AG20443 (cell line): Measurements from ENCODE around the gene PIGC.

ENCODE experiments used
- DNase-seq: peaks from one replicate; pipeline ENCODE4 v3.0.0; 2012; ENCODE audit warnings: low spot score, mixed read lengths

Gene PIGC

DNA sequence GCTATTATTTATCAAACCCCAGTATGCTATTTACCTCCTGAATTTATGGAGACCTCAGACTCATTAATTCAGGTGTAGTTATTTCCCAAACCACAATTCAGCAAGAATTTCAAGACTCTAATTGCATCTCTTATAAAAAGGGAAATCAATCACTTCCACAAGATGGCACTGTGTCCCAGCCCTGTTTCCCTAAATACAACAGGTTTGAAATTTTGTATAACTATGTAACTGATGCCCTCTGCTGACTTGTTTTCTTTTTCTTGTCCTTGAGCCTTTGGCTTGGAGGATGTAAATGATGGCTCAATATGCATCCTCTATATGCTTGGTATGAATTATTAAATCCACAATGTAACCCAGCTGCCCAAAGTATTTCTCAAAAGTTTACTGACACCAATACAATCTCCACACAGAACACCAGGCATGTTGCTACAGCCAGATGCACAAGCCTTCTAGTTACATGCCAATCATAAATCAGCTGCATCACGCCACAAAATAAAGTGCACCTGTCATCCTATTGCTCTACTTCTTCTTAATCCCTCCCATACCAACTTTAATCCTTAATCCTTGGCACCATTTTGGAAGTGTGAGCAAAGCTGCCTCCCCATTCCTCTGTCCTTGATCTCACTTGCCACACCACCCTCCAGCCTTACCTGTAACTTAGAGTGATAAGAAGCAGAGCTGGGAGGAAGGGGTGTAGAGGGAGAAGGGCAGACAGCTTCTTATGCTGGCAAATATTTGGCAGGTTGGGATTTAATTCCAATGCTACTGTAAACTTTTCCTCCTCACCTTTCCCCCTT is 14.3 kb downstream of the PIGC start:
- DNase-seq: peak; percentile 69

DNA sequence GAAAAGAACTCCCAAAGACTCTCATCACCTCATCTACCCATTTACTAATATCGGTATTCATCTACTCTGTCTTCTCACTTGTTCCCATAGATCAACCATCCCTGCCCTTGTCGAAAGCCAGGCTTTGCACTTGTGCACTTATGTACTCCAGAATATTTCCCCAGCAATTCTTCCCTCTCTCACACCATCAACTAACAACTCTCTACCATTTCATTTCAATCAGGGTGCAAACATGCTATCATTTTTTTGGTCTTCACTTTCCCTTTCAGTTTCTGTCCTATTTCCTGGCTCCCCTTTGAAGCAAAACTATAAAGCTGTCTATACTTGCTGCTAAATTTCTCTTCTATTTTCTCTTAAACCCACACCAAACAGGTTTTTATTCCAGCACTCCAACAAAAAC is 16.7 kb downstream of the PIGC start:
- DNase-seq: no peak

DNA sequence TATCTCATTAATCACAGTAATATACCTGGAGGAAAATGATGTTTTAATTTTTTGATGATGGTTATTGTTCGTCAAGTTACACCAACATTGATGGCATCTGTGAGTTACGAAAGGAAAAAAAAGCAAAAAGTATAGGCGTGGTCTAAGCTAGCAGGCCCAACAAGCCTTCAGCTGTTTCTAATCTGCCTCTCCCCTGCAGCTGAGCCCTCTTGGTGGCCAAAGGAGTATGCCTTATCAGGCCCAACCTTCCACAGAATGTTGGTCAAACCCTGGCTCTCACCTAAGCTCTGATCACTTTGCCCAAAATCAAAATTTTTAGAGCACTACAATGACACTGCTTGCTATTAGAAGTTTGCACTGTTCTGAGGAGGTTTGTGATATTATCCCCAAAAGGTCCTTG is 18.5 kb downstream of the PIGC start:
- no peak for DNase-seq

DNA sequence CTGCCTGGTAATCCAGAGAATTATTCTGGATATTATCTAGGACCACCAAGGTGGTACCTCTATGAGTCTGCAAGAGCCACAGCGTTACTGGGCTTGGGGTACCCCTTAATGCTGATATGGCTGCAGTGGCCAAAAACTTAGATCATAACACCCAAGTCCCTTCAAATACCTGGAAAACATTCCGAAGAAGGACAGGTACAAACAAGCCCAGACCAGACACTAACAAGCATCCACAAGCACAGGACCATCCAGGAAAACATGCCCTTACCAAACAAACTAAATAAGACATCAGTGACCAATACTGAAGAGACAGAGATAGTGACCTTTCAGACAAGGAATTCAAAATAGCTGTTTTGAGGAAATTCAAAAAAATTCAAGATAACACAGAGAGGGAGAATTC is 20.5 kb downstream of the PIGC start:
- no peak for DNase-seq

DNA sequence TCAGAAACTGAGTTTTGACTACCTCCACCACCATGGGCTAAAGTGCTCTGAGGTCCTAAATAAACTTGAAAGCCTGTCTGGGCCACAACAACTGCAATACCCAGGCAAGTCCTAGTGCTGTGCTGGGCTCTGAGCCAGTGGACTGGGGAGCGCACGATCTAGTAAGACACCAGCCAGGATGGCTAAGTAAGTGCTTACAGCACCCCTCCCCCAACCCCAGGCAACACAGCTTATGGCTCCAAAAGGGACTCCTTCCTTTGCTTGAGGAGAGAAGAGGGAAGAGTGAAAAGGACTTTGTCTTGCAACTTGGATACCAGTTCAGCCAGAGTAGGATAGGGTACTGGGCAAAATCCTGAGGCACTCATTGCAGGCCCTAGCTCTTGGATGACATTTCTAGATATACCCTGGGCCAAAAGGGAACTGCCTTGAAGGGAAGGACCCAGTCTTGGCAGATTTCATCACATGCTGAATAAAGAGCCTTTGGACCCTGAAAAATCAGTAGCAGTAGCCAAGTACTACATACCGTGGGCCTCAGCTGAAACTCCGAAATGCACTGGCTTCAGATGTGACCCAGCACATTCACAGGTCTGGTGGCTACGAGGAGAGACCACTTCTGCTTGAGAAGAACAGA is 21.8 kb downstream of the PIGC start:
- DNase-seq: no peak

DNA sequence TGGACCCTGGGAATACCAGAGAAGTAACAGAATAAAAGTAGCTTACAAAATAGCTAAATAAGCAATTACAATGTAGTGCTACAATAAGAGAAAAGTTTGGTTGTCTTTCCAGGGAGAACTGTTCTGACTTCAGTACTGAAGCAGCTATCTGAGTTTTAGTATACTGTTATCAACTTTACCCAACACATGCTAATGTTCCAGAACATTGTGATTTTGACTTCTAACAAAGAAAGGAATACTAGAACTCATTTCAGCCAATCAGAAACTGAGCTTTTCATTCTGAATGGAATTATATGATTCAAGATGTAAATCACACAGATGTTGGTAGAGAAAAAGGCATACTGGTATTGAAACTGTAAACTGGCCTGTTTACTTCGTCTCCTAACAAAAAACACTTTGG is 23.5 kb downstream of the PIGC start, which contains the start of gene C1orf105:
C1orf105 (plus strand) TSS at position 301 of the 400 bp plus-strand sequence. CDS start 201 bp downstream, outside the sequence.
- no peak for DNase-seq

DNA sequence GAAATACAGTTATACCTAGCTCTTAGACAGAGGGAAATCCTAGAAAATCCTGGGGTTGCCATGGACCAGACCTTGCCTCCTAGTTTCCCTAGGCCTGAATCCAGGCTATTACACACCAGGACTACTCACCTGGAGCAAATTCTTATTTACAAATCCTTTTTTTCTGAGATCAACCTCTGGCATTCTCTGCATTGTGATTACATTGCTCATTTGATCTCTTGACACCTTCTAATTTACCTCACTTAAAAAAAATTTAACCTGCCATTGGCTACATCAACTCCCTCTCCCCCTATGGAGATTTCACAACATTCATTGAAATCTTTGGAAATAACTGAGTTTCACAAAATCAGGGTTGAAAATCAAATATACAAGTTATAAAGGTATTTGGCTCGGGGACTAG is 26.3 kb downstream of the PIGC start:
- DNase-seq: no peak

DNA sequence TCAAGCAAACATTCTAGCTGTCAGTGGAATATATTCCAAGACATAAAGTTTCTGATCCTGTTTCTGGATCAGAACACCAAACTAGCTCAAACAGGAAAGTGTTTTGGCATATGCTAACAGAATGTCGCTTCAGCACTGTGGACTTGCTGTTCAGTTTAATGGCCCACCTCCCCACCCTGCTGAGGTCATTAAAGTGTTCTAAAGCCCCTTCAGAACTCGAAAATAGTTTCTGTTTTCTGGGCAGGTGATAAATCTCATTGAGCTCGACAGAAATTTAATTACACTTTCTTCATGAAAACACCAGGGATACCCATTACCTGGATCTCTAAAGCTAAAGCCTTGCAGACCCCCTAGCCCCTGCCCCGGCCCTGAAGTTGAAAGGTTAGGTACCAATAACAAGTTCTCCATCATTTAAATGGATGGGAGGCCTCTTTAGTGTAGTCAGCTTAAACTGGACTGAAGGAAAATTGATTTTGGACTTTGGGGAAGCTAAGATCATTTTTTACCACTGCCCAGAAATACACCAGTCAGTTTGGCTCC is 27.3 kb downstream of the PIGC start:
- no peak for DNase-seq

DNA sequence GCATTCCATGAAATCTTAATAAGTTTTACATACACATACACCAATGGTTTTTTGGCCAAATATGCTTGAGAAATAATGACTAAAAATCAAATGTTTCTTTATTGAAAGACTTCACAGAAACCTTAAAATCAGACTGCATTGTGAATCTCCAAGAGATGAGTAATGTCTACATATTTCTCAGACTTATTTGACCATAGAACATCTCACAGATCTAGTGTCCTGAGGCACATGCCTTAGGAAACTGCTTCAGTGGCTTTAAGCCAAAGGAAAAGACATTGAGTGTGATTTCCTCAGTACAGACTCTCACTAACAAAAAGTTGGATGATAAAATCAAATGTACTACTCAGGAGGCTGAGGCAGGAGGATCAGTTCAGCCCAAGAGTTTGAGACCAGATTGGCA is 29.5 kb downstream of the PIGC start:
- DNase-seq: peak; percentile 33

DNA sequence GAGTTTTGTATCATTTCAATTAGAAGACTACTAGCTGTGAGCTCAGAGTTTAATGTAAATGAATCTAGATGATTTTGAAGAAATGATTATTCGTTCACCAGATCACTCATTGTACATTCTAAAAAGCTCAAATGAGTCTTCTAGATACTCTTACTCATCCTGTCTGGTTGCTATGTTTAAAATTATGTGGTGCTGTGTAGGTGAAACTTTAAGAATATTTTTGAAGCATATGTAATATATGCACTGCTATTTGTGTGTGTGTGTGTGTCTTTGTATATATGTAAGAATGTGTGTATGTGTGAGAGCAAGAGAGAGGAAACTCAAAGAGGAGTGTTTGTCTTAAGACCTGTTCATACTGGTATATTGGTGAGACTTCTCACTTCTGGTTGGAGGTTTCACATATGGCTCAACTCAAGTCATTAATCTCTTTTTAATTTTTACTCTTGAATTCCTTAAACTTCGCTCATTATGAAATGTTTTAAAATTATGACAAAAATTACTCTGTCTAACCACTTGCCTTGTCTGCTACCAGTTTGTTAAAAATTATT is 32.0 kb downstream of the PIGC start:
- no peak for DNase-seq

DNA sequence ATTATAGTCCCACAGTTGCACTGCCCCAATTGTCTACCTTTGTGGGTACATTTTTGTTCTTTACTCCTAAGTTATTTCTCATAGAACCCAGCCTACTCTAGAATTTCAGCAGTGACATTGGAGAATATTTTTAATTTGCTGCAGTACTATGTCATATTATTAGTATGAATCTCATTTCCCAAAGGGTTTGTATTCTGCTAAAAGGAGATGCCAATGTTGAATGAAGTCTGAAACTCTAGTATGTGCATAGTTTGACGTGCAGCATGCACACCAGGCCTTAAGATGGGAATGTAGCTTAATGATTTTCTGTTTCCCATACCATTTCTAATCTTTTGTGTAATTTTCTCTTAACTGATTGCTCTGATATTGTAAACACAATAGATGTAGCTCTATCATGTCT is 33.8 kb downstream of the PIGC start:
- DNase-seq: no peak

DNA sequence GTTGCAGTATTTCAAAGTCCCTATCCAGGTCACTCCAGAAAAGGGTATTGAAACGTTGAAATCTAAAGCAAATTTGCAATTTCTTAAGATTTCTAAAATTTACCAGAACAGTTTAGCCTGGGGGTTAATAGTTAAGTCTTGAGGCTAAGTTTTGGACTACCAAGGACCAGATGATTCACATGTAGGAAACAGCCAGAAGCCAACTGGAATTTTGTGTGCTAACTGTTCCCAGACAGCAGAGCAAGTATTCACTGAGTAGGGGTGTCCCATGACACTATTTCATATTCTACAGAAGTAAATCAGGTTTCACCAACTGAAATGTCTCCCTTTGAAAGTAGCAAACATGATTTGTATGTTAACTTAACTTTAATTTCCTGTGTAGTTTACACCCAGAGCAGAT is 34.9 kb downstream of the PIGC start:
- DNase-seq: peak; percentile 66

DNA sequence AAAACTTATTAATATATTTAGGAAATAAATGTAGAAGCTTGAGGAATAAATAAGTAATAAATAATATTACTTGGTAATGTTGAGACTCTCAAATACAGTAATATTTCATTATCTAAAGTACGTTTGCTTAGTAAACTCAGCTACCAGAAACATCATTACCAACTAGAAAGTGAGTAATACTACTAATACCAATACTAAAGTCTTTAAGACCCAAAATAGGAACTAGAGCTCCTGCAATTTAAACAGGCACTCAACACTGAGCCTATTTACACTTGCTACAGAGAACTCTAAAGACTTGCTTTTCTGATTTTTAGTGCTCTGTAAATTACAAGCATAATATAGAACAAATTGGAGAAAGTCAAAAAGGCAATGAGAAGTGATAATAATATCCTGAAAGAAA is 36.9 kb downstream of the PIGC start:
- DNase-seq: no peak

DNA sequence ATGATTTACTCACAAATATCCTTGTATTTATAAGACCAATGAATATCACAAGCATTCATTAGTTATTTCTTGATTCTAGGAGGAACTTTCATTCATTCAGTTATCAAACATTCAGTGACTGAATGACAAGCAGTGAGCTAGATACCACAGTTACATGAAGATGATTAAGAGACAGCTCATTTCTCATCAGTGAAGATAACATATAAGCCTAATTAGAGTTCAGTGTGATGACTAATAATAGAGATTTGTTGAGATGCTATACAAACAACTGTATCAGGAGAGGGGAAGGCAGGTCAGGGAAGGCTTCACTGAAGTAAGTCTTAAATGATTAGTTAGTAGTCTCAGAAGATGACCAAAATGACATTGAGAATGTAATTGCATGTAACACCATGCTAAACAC is 38.0 kb downstream of the PIGC start:
- no peak for DNase-seq

DNA sequence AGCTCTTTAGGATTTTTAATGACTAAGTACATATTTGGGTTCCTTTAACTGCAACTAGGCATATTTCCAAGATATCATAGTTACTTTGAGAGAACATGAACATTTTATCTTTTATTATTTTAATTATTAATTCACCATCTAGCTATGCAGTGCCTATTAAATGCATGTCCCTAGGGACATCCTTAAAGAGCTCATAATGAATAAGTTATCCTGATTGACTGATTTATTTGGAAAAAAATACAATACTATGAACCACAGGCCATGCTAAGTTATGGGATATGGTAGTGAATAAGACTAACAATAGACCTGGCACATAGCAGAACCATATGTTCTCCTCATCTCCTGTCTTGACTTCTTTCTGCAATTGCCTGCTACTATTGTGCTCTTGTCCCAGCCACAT is 39.7 kb downstream of the PIGC start:
- DNase-seq: no peak

DNA sequence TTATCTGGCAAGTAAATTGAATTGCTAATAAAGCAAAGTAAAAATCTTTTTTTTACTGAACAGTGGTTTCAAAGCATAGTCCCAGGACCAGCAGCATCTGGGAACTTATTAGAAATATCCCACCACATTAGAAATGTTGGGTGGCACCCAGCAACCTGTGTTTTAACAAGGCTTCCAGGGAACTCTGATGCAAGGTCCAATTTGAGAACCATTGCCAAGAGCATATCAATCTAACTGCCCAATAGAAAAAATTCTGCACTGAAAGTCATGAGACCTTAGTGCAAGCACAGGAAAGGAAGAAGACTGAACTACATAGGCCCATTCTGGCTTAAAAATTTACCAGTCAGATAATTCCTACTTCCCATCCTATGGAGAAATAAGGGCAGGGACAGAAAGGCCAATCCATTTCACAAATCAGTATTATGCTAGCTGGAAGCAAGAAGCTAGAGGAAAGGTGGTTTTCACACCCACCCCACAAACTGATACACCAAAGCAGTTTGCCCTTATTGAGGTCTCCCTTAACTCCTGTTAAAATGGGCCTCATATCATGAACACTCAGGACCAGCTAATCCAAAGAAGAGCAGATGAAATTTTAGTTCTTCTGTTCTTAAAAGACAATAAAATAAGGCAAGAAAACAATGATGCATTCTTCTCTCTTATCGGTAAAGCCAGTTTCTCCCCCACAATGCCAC is 40.8 kb downstream of the PIGC start:
- DNase-seq: no peak

DNA sequence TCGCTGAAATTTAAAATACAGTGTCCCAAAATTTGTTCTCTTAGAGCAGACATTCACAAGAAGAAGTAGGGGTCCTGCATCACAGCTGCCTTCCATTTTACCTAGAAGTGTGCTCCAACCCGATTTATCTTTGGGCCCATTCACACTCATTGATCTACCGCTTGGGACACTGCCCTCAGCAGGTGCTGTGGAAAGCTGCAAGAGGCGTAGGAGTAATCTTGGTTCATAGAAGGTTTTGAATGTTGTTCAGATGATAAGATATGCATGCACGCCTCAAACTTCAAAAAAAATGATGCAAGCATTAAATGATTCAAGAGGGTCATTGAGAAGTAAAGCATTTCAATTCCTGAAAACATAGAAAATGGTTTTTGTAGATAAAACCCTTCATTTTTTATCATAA is 42.0 kb downstream of the PIGC start:
- DNase-seq: no peak

DNA sequence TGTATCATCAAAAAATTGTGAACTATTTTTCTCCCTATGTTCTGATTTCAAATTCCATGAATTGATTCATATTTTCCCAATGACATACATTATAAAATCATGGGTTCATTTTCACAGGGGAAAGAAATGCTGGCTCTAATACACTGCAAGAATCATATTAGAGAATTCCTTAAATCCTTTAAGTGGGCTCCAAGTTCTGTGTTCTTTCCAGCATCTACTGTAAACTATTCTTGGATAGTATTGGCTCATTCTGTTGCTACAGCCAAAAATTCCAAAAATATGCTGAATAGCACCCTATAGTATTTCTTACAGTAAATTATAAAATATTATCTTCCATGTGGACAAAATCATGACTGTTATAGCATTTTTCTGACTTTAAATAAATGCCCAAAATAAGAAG is 42.4 kb downstream of the PIGC start:
- no peak for DNase-seq

DNA sequence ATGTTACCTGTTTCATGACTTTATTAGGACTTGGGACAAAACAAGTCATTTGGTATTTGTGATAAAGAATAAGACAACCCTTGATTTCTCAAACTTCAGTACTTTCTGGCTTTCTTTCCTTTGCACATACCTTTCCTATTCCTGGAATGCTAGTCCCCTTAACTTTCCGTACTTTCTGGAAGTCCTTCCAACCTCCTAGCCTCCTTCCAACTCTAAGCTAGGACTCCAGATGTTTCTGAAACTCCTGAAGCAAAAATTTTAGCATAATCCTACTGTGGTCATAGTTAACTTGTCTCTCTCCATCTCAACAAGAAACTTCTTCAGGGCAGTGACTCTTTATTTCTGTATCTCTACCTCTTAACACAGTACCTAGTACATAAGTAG is 43.2 kb downstream of the PIGC start:
- no peak for DNase-seq

DNA sequence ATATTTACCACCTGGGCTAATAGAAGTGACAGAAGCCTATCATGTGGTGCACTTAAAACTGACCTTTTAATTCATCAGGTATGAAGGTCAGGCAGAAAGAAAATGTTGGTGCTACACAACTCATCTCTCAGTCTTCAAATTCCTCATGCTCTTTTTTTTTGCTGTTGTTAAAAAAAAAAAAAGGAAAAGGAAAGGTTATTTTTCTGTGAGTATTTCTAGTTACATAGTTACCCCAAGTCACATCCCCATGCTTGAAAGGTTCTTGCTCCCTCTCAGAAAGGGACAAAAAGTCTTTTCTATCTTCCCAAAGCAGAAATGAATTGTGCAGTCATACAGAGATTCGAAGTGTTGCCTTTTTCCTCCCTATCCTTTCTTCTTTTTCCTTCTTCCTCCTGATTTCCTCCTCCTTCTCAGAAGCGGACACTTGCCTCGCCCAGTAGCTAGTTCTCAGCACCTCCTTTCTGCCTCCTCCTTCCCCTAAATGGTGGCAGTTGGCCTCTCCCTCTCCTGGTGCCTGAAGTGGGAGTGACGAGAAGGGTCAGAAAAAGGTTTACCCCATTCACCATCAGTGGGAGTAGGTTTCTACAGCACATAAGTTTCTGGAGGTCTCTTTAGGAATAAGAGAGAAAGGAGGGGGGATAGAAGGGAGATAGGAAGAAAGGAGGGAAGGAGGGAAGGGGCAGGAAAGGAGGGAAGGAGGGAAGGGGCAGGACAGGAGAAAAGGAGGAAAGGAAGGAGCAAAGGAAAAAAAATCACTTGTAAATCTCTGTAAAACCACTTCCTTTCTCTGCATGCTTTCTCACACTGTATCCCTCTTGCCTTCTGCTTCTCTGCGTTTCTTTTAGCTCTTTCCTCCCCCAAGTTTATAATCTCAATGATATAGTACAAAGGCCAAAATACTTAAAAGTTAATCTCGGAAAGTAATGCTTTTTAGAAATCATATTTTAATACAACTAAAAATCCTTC is 43.8 kb downstream of the PIGC start:
- DNase-seq: no peak

DNA sequence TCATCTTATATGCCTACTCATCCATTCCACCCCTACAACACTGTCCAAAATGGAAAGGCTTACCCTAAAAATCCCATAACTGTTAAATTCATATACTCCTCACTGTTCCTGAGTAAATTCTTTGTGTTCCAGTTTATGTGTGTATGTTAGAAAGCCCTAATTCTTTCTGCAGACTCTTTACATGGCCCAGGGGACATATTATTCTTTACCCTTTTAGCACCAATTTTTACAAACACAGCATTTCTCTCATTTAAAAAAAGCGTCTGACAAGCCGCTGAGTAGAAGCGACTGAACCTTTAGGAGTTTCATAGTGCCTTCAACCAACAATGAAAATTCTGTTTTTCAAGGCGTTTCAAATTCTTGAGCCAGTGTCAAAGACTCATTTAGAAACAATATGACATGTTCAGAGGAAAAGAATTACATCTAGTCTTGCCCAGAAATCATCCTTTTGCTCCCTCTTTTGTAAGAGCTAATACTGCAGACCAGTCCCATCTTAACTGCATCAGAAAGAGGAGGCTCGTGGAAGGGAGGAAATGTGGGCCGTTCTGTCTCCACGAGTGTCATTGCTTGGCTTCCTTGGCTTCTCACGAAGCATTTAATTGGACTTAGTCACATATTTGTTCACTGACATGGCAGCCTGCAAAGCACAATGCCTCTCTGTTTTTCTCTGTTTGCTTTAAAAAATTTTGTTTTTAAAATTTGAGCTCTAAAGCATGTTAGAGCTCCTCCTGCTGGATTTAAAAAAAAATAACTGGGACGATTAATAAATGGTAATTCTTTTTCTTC is 44.7 kb downstream of the PIGC start:
- DNase-seq: peak; percentile 86
